ENCODE measurements around the gene QKI.
"Not testable (repeated sequence)": the region's sequence is repeated elsewhere in the genome, so short reads cannot be mapped to it uniquely, and the experiment has no call there.

QKI gene

GRCh38 chr6:163438298-163438939, 23.9 kb downstream of the QKI start:
- DNase-seq (ENCODE audit: insufficient read length, low spot score) (no peak), FAIRE-seq (no peak)

DNA sequence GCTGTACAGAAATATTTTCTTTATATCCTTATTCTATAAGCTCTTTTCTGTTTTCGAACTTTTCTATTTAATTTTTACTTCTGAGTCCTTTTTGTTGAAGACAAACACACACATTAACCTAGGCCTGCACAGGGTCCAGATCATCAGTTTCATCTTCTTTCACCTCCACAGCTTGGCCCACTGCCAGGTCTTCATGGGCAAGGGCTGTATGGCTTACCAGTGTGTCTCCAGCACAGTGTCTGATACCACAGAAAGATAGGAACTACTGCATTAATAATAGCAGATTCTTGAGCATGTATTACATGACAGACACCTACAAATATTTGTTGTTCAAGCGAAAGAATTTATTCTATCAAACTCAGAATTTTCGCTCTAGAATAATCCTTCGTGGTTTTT, 24.4 kb downstream of the QKI start:
- FAIRE-seq, result no peak
- no peak for DNase-seq (ENCODE audit: insufficient read length, low spot score)

- DNase-seq (ENCODE audit: insufficient read length, low spot score); FAIRE-seq: not testable (repeated sequence)
Observed at GRCh38 chr6:163439390-163439789, 24.9 kb downstream of the QKI start.

GRCh38 chr6:163439997-163440396, 25.5 kb downstream of the QKI start:
- no peak for DNase-seq (ENCODE audit: insufficient read length, low spot score)
- no peak for FAIRE-seq

GRCh38 chr6:163442336-163442735, 27.8 kb downstream of the QKI start:
- no peak for DNase-seq (ENCODE audit: insufficient read length, low spot score)
- no peak for FAIRE-seq

DNA sequence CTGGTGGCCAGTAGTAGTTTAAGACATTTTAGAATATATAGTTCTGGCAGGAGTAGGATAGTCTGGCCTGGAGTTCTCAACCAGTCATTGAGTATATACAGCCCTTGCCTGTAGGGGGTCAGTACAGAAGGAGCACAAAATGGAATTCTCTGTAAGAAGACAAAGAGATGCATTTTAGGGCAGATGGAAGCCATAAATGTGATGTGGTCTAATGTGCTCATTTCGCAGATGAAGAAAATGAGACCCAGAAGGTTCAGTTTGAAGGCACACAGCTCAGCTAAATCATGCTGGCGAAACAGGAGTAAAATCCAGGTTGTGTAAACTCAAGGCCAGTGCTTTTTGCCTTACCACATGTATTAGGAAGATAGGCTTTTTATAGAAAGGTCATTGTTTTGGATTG, 29.6 kb downstream of the QKI start:
- DNase-seq (ENCODE audit: insufficient read length, low spot score) (no peak), FAIRE-seq (no peak)

- no peak for DNase-seq (ENCODE audit: insufficient read length, low spot score)
- no peak for FAIRE-seq
Observed at GRCh38 chr6:163446549-163446948, 32.0 kb downstream of the QKI start.

DNA sequence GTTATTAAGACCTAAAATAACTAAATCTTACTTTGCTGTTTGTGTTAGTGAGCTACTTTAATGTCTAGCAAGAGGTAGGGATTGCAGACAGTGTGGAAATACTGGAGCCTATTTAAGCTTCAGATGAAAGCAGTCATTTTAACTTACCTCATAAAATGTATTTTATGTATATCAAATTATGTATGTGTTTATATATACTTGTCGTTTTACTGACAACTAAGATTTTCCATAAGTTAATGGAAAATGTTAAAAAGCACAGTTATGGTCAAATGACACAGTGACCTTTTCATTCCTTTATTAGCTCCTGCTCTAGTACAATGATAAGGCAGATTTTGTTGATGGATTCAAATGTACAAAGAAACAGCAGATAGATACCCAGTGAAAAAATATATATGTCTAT, 34.6 kb downstream of the QKI start:
- FAIRE-seq, result no peak
- no peak for DNase-seq (ENCODE audit: insufficient read length, low spot score)

- FAIRE-seq (no peak), DNase-seq (ENCODE audit: insufficient read length, low spot score) (no peak)
Observed at GRCh38 chr6:163454425-163454824, 39.9 kb downstream of the QKI start.

- FAIRE-seq (no peak), DNase-seq (ENCODE audit: insufficient read length, low spot score) (no peak)
Observed at GRCh38 chr6:163455552-163455951, 41.0 kb downstream of the QKI start.

GRCh38 chr6:163457637-163458561, 43.4 kb downstream of the QKI start:
- peak; percentile 40 for DNase-seq (ENCODE audit: insufficient read length, low spot score)
- peak; percentile 80 for FAIRE-seq

GRCh38 chr6:163459007-163459406, 44.5 kb downstream of the QKI start:
- no peak for DNase-seq (ENCODE audit: insufficient read length, low spot score)
- no peak for FAIRE-seq

- no peak for FAIRE-seq
Observed at GRCh38 chr6:163459536-163459935, 45.0 kb downstream of the QKI start.

GRCh38 chr6:163460307-163460782, 45.8 kb downstream of the QKI start:
- FAIRE-seq (no peak), DNase-seq (ENCODE audit: insufficient read length, low spot score) (no peak)

More at GRCh38 chr6:163459536-163459935, 45.0 kb downstream of the QKI start:
- DNase-seq (ENCODE audit: insufficient read length, low spot score), result no peak

DNA sequence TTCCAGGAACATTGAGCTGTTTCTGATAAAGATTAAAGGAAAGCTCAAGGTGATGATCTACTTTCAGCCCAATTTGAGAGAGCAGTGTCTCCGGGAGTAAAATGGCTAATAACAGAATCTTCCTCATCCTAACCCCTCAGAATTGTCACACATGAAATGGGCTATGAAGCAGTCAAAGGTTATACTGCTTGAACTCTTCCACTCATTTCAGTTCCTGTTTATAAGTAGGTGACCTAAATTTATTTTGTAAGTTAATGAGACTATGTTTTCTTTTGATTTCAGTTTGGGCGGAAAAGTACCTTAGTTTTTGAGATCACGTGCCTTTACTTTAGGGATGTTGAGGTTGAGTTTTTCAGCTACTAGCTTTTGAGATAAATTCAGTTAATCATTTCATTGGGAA, 47.2 kb downstream of the QKI start:
- FAIRE-seq (no peak), DNase-seq (ENCODE audit: insufficient read length, low spot score) (no peak)

DNA sequence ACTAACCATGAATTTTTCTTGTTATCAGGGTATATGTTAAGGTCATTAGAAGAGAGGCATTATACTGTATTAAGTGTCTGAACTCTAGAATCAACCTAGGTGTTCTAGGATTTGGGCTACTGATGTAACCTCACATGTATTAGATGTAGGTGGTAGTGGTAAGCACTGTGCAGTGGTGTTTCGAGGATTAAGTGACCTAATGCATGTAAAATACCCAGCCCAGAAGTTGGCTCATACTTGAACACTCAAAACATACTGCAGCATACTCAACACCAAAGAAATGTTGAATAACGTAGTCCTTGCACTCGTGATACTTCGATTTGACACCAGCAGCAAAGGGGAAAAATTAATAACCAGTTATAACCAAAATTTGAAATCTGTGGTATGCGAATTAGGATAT, 48.7 kb downstream of the QKI start:
- FAIRE-seq (no peak), DNase-seq (ENCODE audit: insufficient read length, low spot score) (no peak)

GRCh38 chr6:163463795-163464194, 49.3 kb downstream of the QKI start:
- DNase-seq (ENCODE audit: insufficient read length, low spot score) (no peak), FAIRE-seq (no peak)

DNA sequence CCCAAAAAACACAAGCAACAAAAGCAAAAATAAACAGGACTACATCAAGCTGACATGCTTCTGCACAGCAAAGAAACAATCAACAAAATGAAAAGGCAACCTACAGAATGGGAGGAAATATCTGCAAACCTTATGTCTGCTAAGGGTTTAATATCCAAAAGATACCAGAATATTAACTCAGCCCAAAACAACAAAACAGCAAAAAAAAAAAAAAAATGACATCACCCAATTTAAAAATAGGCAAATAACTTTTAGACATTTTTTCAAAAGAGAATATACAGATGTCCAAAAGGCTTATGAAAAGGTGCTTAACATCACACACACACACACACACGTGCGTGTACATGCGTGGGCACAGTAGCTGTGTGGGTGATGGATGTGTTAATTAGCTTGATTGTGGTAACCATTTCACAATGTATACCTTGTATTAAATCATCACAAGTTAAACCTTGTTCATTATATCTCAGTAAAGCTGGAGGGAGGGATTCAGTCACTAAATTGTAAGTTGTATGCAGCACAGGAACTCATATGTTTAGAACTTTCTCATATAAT, 52.4 kb downstream of the QKI start:
- no peak for FAIRE-seq
- no peak for DNase-seq (ENCODE audit: insufficient read length, low spot score)

GRCh38 chr6:163468738-163469137, 54.2 kb downstream of the QKI start:
- DNase-seq (ENCODE audit: insufficient read length, low spot score) (no peak), FAIRE-seq (no peak)

GRCh38 chr6:163469459-163469985, 55.0 kb downstream of the QKI start:
- FAIRE-seq (no peak), DNase-seq (ENCODE audit: insufficient read length, low spot score) (no peak)

DNA sequence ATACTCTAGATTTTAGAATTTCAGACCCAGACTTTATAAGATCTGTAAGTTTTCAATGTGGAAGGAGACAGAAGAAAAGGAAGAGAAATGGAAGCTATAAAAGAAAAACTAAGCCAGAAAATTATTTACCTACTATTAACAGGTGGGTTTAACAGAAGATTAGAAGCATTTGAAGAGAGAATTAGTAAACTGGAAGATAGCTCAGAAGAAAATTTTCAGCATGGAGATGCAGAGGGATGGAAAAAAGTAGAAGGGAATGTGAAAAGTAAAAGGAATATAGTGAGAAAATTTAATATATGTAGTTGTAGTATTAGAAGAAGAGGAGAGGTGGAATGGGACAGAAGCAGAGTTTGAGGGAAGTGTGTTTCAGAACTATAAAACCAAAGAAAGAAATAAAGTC, 56.1 kb downstream of the QKI start:
- FAIRE-seq, result no peak

More for the DNA sequence above, 56.1 kb downstream of the QKI start:
- DNase-seq (ENCODE audit: insufficient read length, low spot score), result no peak
